Bronchus fibroblast of lung (primary cell): ENCODE results near the gene SRSF9. TPM values are rescaled to one million over a fixed set of nuclear protein-coding genes. Genes with fewer than 3 reads are reported as not detected.

Experiments
- total RNA-seq: library from RNA; depleted of rRNA; stranded (reverse); fragments of >200 nt; gene quantifications from 2 replicates; pipeline ENCODE4 v1.2.3, GENCODE V29; 2015

The SRSF9 gene, protein sequence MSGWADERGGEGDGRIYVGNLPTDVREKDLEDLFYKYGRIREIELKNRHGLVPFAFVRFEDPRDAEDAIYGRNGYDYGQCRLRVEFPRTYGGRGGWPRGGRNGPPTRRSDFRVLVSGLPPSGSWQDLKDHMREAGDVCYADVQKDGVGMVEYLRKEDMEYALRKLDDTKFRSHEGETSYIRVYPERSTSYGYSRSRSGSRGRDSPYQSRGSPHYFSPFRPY
- 97.1 and 100 TPM in 2 replicates for total RNA-seq

DNA sequence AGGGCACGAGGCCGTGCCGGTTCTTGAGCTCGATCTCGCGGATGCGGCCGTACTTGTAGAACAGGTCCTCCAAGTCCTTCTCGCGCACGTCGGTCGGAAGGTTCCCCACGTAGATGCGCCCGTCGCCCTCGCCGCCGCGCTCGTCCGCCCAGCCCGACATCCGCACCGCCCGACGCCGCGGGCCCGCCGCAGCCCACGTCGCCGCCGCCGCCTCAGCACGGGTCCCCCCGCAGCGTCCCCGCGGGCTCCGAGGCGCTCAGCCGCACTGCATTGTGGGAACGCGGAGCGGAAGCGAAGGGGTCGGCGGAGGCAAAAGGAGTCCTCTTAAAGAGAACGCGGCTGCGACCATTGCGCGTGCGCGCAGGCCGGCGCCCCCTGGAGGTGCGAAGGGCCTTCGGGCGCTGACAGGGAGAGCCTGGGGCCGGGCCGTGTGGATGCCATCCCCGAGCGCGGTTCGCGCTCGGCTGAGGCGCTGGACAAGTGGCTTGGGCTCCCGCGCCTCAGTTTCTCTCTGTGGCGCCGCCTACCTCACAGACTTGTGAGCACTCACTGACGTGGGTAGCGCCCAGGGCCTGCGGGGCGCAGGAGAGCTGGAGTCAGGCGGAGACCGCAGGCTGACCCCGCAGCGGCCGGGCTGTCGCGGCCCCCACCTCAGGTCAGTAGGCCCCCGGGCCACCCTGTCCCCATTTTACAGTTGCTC, at the start of gene SRSF9:
Gene SRSF9, minus strand, starts transcription at position 299 of the 700 bp plus-strand sequence. Its CDS starts 139 bp downstream, at position 160.

DNA sequence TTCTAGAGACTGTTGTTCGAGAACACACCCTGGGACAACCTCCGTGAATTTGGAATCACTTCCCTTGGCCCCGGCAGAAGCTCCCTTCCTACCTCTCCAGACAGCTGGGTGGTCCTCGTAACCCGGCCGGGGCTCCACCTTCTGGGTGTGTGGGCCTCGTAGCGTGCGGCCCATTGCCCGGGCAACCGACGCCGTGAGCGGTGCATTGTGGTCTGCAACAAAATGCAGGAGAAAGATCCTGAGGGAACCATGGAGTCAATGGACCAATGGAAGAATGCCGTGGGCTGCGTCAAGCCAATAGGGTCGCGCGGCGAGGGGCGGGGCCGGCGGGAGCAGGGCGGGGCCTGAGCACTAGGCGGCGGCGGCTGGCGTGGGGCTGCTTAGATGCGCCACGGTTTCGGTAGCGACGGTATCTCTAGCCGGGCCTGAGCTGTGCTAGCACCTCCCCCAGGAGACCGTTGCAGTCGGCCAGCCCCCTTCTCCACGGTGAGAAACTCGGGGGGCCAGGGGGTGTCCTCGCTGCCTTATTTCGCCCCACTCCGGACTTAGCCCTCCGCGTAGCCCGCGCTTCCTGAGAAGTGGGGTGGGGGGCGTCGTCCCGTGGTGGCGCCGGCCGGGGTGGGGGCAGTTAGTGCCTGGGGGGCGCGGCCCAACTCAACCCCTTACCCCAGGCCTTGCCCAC, 26.3 kb upstream of the SRSF9 start, which contains the start of gene DYNLL1:
Gene DYNLL1, plus strand, starts transcription at position 383 of the 682 bp plus-strand sequence. CDS start 309 bp downstream, outside the sequence.

DNA sequence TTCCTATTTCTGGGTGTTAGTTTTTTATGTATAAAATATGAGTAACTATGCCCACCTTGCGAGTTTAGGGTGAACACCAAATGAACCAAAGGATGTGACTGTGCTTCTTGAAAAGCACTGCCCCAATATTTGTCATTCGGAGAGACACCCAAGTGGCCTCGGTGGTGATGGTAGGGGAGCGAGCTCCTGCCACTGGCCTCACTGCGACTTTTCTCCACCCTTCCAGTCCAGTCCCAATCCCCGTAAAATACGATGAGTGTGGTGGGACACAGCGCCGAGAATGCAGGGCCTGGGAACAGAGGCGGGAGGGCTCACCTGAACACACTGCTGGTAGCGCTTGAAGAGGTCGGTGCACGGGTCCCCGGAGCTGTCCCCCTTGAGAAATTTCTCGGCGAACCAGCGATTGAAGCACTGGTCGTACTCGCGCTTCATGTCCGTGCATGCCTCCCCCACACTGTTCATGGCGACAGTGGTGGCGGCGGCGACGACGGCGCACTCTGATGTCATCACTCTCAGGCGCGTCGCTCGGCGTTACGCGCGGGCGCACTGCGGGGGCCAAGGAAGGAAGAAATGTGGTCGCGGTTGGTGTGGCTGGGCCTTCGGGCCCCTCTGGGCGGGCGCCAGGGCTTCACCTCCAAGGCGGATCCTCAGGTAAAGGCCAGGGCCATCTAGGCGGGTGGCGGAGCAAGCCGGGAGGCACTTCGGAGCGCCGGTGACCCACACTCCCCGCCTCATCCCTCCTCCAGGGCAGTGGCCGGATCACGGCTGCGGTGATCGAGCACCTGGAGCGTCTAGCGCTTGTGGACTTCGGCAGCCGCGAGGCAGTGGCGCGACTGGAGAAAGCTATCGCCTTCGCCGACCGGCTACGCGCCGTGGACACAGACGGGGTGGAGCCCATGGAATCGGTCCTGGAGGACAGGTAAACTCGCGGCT, 23.4 kb downstream of the SRSF9 start, which contains the start of the genes GATC and TRIAP1:
Gene GATC, plus strand, starts transcription at position 534 of the 933 bp plus-strand sequence. Its CDS starts 37 bp downstream, at position 571.
Gene TRIAP1, minus strand, starts transcription at position 474 of the 933 bp plus-strand sequence. Its CDS starts 12 bp downstream, at position 462.

DNA sequence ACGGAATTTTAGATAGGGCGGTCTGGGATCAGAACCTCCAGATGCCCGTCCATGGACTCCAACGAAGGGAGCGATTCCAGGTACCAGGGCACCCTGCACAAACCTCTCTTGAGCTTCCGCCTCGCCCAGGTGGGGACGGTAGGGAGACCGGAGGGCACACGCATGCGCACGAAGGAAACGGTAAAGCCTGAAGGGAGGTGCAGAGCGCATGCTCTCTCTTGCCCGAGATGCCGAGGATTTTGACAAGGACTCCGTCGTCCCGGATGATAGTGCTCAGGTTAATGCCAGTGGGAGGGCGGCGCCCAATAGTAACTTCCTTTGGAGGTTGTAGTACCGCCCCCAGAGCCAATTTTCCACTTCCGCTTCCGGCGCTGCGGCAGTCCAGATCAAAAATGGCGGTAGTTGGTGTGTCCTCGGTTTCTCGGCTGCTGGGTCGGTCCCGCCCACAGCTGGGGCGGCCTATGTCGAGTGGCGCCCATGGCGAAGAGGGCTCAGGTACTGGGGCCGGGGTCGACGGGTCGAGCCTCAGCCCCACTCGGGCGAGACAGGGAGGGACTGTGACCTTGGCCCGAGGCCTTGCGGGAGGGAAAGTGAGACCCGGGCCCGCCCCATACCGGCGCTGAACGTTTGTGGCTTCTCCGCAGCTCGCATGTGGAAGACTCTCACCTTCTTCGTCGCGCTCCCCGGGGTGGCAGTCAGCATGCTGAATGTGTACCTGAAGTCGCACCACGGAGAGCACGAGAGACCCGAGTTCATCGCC, 31.6 kb downstream of the SRSF9 start, which contains the start of gene COX6A1:
Gene COX6A1, plus strand, starts transcription at position 379 of the 760 bp plus-strand sequence. Its CDS starts 14 bp downstream, at position 393.

Other genes starting within 250 kb of the SRSF9 start
- gene PXN, start 204.0 kb downstream of the SRSF9 start, total RNA-seq = 72.0 and 74.5 TPM in 2 replicates
- gene RNU4-2, start 177.8 kb downstream of the SRSF9 start, total RNA-seq = under 0.01 TPM in 2 replicates
- gene RNU4-1, start 176.5 kb downstream of the SRSF9 start, total RNA-seq = under 0.01 TPM in 2 replicates
- 0.59 and 1.5 TPM in 2 replicates for gene SIRT4, start 167.4 kb downstream of the SRSF9 start, total RNA-seq
- gene PLA2G1B, start 142.0 kb downstream of the SRSF9 start, total RNA-seq = not detected in 2 replicates
- gene MSI1, start 100.6 kb downstream of the SRSF9 start, total RNA-seq = 0.17 and 0.30 TPM in 2 replicates
- gene COX6A1, start 31.6 kb downstream of the SRSF9 start, total RNA-seq = 821 and 928 TPM in 2 replicates
- gene TRIAP1, start 23.4 kb downstream of the SRSF9 start, total RNA-seq = 27.8 and 34.6 TPM in 2 replicates
- 16.1 and 18.3 TPM in 2 replicates for gene GATC, start 23.3 kb downstream of the SRSF9 start, total RNA-seq
- 357 and 400 TPM in 2 replicates for gene DYNLL1, start 26.4 kb upstream of the SRSF9 start, total RNA-seq
- gene COQ5, start 59.4 kb upstream of the SRSF9 start, total RNA-seq = 27.1 and 27.6 TPM in 2 replicates
- 74.3 and 86.5 TPM in 2 replicates for gene RNF10, start 64.6 kb upstream of the SRSF9 start, total RNA-seq
- gene POP5, start 111.7 kb upstream of the SRSF9 start, total RNA-seq = 49.4 and 54.8 TPM in 2 replicates
- gene CABP1, start 170.9 kb upstream of the SRSF9 start, total RNA-seq = under 0.01 TPM in 1 of 2 replicates, not detected in the other
- 64.1 and 67.8 TPM in 2 replicates for gene MLEC, start 217.4 kb upstream of the SRSF9 start, total RNA-seq
- gene UNC119B, start 240.7 kb upstream of the SRSF9 start, total RNA-seq = 13.4 and 13.8 TPM in 2 replicates